ENCODE results near the gene GTPBP1.

Gene GTPBP1

DNA sequence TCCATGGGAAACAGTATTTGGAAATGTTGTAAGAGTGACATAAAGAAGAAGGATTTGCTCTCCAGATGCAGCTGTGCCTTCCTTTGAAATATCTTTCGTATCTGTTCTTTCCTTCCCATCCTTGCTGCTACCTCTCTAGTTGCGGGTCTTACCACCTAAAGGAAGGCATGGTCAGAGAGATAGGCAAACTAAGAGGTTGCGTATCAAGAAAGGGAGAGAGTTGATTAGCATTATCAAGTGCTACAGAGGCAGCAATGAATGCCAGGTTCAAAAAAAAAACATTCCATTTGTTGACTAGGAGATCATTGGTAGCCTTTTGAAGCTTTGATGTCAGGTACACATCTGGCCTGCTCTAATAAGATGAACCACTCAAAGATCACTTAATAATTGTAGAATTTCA is 4.6 kb downstream of the GTPBP1 start:
- H3K27me3 ChIP-seq (ENCODE audit: low read length): no peaks in the 10 kb centered on the region
- no peak overlapping the region for H3K4me2 ChIP-seq (ENCODE audit: low read depth, low read length, poor library complexity, severe bottlenecking)
- no peak for TF ChIP-seq EZH2phosphoT487 (conservative IDR thresholded peaks at IDR 0.05; ENCODE audit: low read length)
- no peak for TF ChIP-seq CTCF (IDR thresholded peaks at IDR 0.05; ENCODE audit: insufficient read depth, low read length, poor library complexity, severe bottlenecking)
- H3K9me2 ChIP-seq (replicated peaks; ENCODE audit: insufficient read depth, low read length): no peaks in the 10 kb centered on the region
- no peaks in the 10 kb centered on the region for H3K36me3 ChIP-seq (ENCODE audit: low read length)
- H3K79me2 ChIP-seq (ENCODE audit: insufficient read depth, low read length): peaks cover 93% of the 10 kb centered on the region
- no peak overlapping the region for H3K9ac ChIP-seq (ENCODE audit: low read length)
- H3F3A ChIP-seq (ENCODE audit: insufficient read depth): no peaks in the 10 kb centered on the region
- no peak overlapping the region for H3K4me3 ChIP-seq (ENCODE audit: insufficient read depth, low read length, poor library complexity, severe bottlenecking)
- H3K27ac ChIP-seq (ENCODE audit: low read depth, low read length): no peak overlapping the region
- peaks cover 14% of the 10 kb centered on the region; the same call in 1 of the 2 replicates for H4K20me1 ChIP-seq (ENCODE audit: low read depth, low read length)
- H3K9me3 ChIP-seq (ENCODE audit: insufficient read depth, low read length): no peaks in the 10 kb centered on the region
- no peak overlapping the region for H2AFZ ChIP-seq (ENCODE audit: low read depth, low read length, severe bottlenecking)

GRCh38 chr22:38710866-38711265 is 5.1 kb downstream of the GTPBP1 start:
- TF ChIP-seq CTCF (IDR thresholded peaks at IDR 0.05; ENCODE audit: insufficient read depth, low read length, poor library complexity, severe bottlenecking): no peak
- no peak for TF ChIP-seq EZH2phosphoT487 (conservative IDR thresholded peaks at IDR 0.05; ENCODE audit: low read length)
- no peaks in the 10 kb centered on the region for H3K9me2 ChIP-seq (replicated peaks; ENCODE audit: insufficient read depth, low read length)
- no peak overlapping the region for H3K27ac ChIP-seq (ENCODE audit: low read depth, low read length)
- H3K4me3 ChIP-seq (ENCODE audit: insufficient read depth, low read length, poor library complexity, severe bottlenecking): no peak overlapping the region
- H3K36me3 ChIP-seq (ENCODE audit: low read length): no peaks in the 10 kb centered on the region
- peaks cover 98% of the 10 kb centered on the region for H3K79me2 ChIP-seq (ENCODE audit: insufficient read depth, low read length)
- no peak overlapping the region for H3K4me2 ChIP-seq (ENCODE audit: low read depth, low read length, poor library complexity, severe bottlenecking)
- no peak overlapping the region for H2AFZ ChIP-seq (ENCODE audit: low read depth, low read length, severe bottlenecking)
- peaks cover 14% of the 10 kb centered on the region; the same call in 1 of the 2 replicates for H4K20me1 ChIP-seq (ENCODE audit: low read depth, low read length)
- no peak overlapping the region for H3K9ac ChIP-seq (ENCODE audit: low read length)
- no peaks in the 10 kb centered on the region for H3F3A ChIP-seq (ENCODE audit: insufficient read depth)
- no peaks in the 10 kb centered on the region for H3K9me3 ChIP-seq (ENCODE audit: insufficient read depth, low read length)
- no peaks in the 10 kb centered on the region for H3K27me3 ChIP-seq (ENCODE audit: low read length)

DNA sequence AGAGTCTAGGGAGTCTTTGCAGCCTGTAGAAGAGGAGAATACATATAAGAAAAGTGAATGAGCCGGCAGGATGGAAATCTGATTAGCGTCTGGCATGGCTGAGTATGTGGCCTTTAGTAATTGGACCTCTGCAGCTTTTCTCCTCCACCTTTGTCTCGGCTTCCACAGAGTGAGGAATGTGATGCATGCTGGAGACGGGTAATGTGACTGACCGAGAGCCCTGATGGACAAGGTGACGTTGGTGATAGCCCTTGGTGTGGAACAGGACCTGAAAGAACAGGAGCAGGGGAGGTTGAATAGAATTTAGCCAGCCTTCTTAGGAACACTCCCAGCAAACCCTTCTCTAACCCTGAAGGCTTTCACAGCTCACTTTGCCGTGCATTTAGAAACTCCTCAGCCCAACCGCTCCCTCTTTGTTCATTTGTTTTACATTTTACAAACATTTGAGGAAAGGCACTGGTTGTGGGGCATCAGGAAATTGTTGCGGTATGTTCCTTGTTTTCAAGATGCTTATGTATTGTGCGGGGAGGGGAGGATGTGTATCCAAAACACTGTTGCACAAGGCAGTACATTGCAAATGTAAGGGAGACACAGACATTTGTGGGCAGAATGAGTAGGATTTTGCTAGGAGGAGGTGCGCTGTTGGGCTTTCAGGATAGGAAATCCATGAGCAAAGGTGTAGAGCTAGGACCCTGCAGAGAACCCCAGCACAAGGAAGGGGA is 6.9 kb downstream of the GTPBP1 start:
- Histone ChIP-seq H3K4me3 (ENCODE audit: insufficient read depth, low read length, poor library complexity, severe bottlenecking) (no peak overlapping the region), H3K27ac (ENCODE audit: low read depth, low read length) (no peak overlapping the region), H3K79me2 (ENCODE audit: insufficient read depth, low read length) (peaks cover 86% of the 10 kb centered on the region), H3K9me2 (replicated peaks; ENCODE audit: insufficient read depth, low read length) (no peaks in the 10 kb centered on the region), H3K4me2 (ENCODE audit: low read depth, low read length, poor library complexity, severe bottlenecking) (no peak overlapping the region), H3K36me3 (ENCODE audit: low read length) (no peaks in the 10 kb centered on the region), H3K27me3 (ENCODE audit: low read length) (no peaks in the 10 kb centered on the region), H3F3A (ENCODE audit: insufficient read depth) (no peaks in the 10 kb centered on the region), H2AFZ (ENCODE audit: low read depth, low read length, severe bottlenecking) (no peak overlapping the region), H4K20me1 (ENCODE audit: low read depth, low read length) (peaks cover 9% of the 10 kb centered on the region; the same call in 1 of the 2 replicates), H3K9me3 (ENCODE audit: insufficient read depth, low read length) (no peaks in the 10 kb centered on the region), H3K9ac (ENCODE audit: low read length) (no peak overlapping the region)
- no peak for TF ChIP-seq CTCF (IDR thresholded peaks at IDR 0.05; ENCODE audit: insufficient read depth, low read length, poor library complexity, severe bottlenecking)
- TF ChIP-seq EZH2phosphoT487 (conservative IDR thresholded peaks at IDR 0.05; ENCODE audit: low read length): no peak

Measured in SU-DHL-6 (cell line).